Endothelial cell of umbilical vein (primary cell): ENCODE results near the gene ADGRG1. TPM values are rescaled to one million over a fixed set of nuclear protein-coding genes. Genes with fewer than 3 reads are reported as not detected.

Experiments
- BruUV-seq: library from RNA; stranded (reverse); fragments of 400-500 nt; replicated peaks from 2 replicates; lab custom pipeline; 2021; lab: Mats Ljungman, UMichigan
- CTCF ChIA-PET: fragments of 300-600, 350-600 bp; sonication (Branson Sonifier 250); formaldehyde crosslinking; loops from one replicate; lab custom pipeline; 2021; ENCODE audit warnings: antibody characterized with exemption, inconsistent platforms; lab: Charles Lee
- POLR2A ChIA-PET: fragments of 300-600, 350-600 bp; sonication (Branson Sonifier 250); formaldehyde crosslinking; loops from one replicate; lab custom pipeline; 2021; ENCODE audit warnings: antibody characterized with exemption, inconsistent platforms; lab: Charles Lee
- DNase-seq: peaks from one replicate; pipeline ENCODE4 v3.0.0-alpha.2; 2011; ENCODE audit warnings: low read depth, low spot score
- FAIRE-seq: peaks from 2 replicates; lab custom pipeline; 2011; peaks lifted over from hg19 to GRCh38; lab: Jason Lieb, UNC
- H2AFZ ChIP-seq: 2 replicates; pipeline ENCODE4 v1.6.0; 2012; ENCODE audit warnings: low read depth, low read length, control low read depth, inconsistent platforms
- H3K27ac ChIP-seq: 2 replicates; pipeline ENCODE4 v1.5.1; 2011; ENCODE audit warnings: low read depth, mild to moderate bottlenecking, control low read depth, low read length, moderate library complexity; ENCODE audit not compliant: insufficient read depth
- H3K27me3 ChIP-seq, 2 experiments: 2 replicates each; pipeline versions ENCODE4 v1.6.0 to v1.6.1; 2011; ENCODE audit warnings: low read length in 2 of 2, mixed read lengths in 1 of 2; ENCODE audit not compliant: control insufficient read depth in 2 of 2, insufficient read depth in 2 of 2
- H3K36me3 ChIP-seq, 2 experiments: 2 replicates in 1 of 2; 3 replicates in 1 of 2; pipeline ENCODE4 v1.5.1; 2011; ENCODE audit warnings: low read length in 2 of 2, mild to moderate bottlenecking in 1 of 2, moderate library complexity in 1 of 2; ENCODE audit not compliant: control insufficient read depth in 2 of 2, insufficient read depth in 2 of 2; ENCODE audit errors: extremely low read depth in 1 of 2
- H3K4me1 ChIP-seq: 3 replicates; pipeline ENCODE4 v1.5.1; 2011; ENCODE audit warnings: mild to moderate bottlenecking, low read length; ENCODE audit not compliant: control insufficient read depth, insufficient read depth; ENCODE audit errors: extremely low read depth
- H3K4me2 ChIP-seq: 2 replicates; pipeline ENCODE4 v1.6.1; 2011; ENCODE audit warnings: low read length, control low read depth, mixed read lengths; ENCODE audit not compliant: insufficient read depth
- H3K4me3 ChIP-seq, 3 experiments: fragments of 200-600 bp in 1 of 3; sonication (generic), shearing (Covaris generic) in 1 of 3; replicated peaks in 1 of 3; 2 replicates each; pipeline ENCODE4 v1.5.1; 2011 to 2016; ENCODE audit warnings: control low read depth in 3 of 3, low read length in 3 of 3, mild to moderate bottlenecking in 2 of 3, inconsistent platforms in 1 of 3, low read depth in 1 of 3, moderate library complexity in 1 of 3; ENCODE audit not compliant: insufficient read depth in 1 of 3
- H3K79me2 ChIP-seq: 2 replicates; pipeline ENCODE4 v1.6.0; 2012; ENCODE audit warnings: low read length, inconsistent platforms; ENCODE audit not compliant: control insufficient read depth, insufficient read depth
- H3K9ac ChIP-seq: replicated peaks from 2 replicates; pipeline ENCODE3; 2011; ENCODE audit warnings: low read length, control low read depth; ENCODE audit not compliant: insufficient read depth; ENCODE audit errors: extremely low read depth
- H3K9me1 ChIP-seq: replicated peaks from 3 replicates; pipeline ENCODE4 v1.6.0; 2011; ENCODE audit warnings: mild to moderate bottlenecking, low read length; ENCODE audit not compliant: control insufficient read depth, insufficient read depth; ENCODE audit errors: extremely low read depth
- H3K9me3 ChIP-seq: replicated peaks from 2 replicates; pipeline ENCODE4 v1.5.1; 2012; ENCODE audit warnings: low read length, inconsistent platforms; ENCODE audit not compliant: control insufficient read depth, insufficient read depth
- H4K20me1 ChIP-seq: replicated peaks from 2 replicates; pipeline ENCODE3; 2011; ENCODE audit warnings: mild to moderate bottlenecking, low read length; ENCODE audit not compliant: control insufficient read depth, insufficient read depth; ENCODE audit errors: extremely low read depth
- EZH2 ChIP-seq: IDR thresholded peaks from 2 replicates; pipeline ENCODE4 v1.6.1; 2012; ENCODE audit warnings: borderline replicate concordance, low read depth, mild to moderate bottlenecking, moderate library complexity, low read length, inconsistent platforms; ENCODE audit not compliant: severe bottlenecking
- FOS ChIP-seq: IDR thresholded peaks from 2 replicates; pipeline ENCODE4 v1.6.1; 2011; ENCODE audit warnings: mild to moderate bottlenecking, low read length, moderate library complexity, borderline replicate concordance; ENCODE audit not compliant: insufficient read depth
- GATA2 ChIP-seq: IDR thresholded peaks from 2 replicates; pipeline ENCODE4 v1.7.0; 2011; ENCODE audit warnings: low read depth, mild to moderate bottlenecking, moderate library complexity, mixed read lengths, low read length; ENCODE audit not compliant: insufficient read length, insufficient read depth
- JUN ChIP-seq: IDR thresholded peaks from 2 replicates; pipeline ENCODE4 v1.6.1; 2011; ENCODE audit warnings: borderline replicate concordance, low read depth; ENCODE audit not compliant: insufficient read length, insufficient read depth
- MYC ChIP-seq: IDR thresholded peaks from one replicate; pipeline ENCODE4 v1.6.1; 2011; ENCODE audit warnings: mild to moderate bottlenecking, low read depth, low read length
- POLR2A ChIP-seq: IDR thresholded peaks from 2 replicates; pipeline ENCODE4 v1.6.1; 2012; ENCODE audit warnings: low read depth, mild to moderate bottlenecking, control low read depth, low read length
- POLR2AphosphoS5 ChIP-seq: IDR thresholded peaks from 2 replicates; pipeline ENCODE4 v1.6.1; 2012; ENCODE audit warnings: low read depth, mild to moderate bottlenecking, control low read depth, low read length, moderate library complexity; ENCODE audit not compliant: insufficient read depth
- dilution Hi-C: fragments of 300-500 bp; cut with MboI; formaldehyde crosslinking; loops from one replicate; pipeline ENCODE4 v1.15.0; 2019; ENCODE audit warnings: low sequenced_read_pairs; ENCODE audit not compliant: extremely low pct_ligation_motif_present
- intact Hi-C: fragments of 100-400 bp; cut with micrococcal nuclease; formaldehyde crosslinking; loops from one replicate; pipeline ENCODE4 v1.10.0; 2022
- polyA plus RNA-seq, 4 experiments: library from polyadenylated mRNA; depleted of rRNA in 3 of 4; stranded (reverse) in 3 of 4; unstranded in 1 of 4; fragments of >200 nt; gene quantifications; 2 replicates each; pipeline versions ENCODE4 v1.2.1 to v1.2.3, GENCODE V29; 2011 to 2012; ENCODE audit warnings: missing spikeins in 1 of 4
- total RNA-seq: library from RNA; stranded (reverse); gene quantifications from 2 replicates; pipeline ENCODE4 v1.2.3, GENCODE V29; 2021
- TF ChIP-seq, protein P1 (sequence below), 2 donors: IDR thresholded peaks; 1 replicate in 1 of 2; 2 replicates in 1 of 2; pipeline ENCODE4 v1.5.1; 2011; ENCODE audit warnings: low read length in 2 of 2, mild to moderate bottlenecking in 2 of 2, moderate library complexity in 2 of 2, control low read depth in 1 of 2, inconsistent platforms in 1 of 2, low read depth in 1 of 2; ENCODE audit not compliant: insufficient read depth in 1 of 2; ENCODE audit errors: extremely low read depth in 1 of 2
- TF ChIP-seq, protein P2 (sequence below): IDR thresholded peaks from 2 replicates; pipeline ENCODE4 v1.6.1; 2011; ENCODE audit not compliant: insufficient read depth, insufficient read length

The ADGRG1 gene
- total and polyA plus RNA-seq, 2 donors (not counting 3 experiments of a cell fraction or from before 2014, with no cell fraction given): 45.6 to 92.5 TPM

GRCh38 chr16:57638381-57638780 is 10.0 kb downstream of the ADGRG1 start:
- dilution Hi-C loops (no loop called here), intact Hi-C loops (no loop called here)
- TF ChIP-seq EZH2 (no peak), FOS (no peak), POLR2AphosphoS5 (no peak), GATA2 (no peak), POLR2A (no peak), JUN (no peak), MYC (no peak)
- TF ChIP-seq, protein P1, sequence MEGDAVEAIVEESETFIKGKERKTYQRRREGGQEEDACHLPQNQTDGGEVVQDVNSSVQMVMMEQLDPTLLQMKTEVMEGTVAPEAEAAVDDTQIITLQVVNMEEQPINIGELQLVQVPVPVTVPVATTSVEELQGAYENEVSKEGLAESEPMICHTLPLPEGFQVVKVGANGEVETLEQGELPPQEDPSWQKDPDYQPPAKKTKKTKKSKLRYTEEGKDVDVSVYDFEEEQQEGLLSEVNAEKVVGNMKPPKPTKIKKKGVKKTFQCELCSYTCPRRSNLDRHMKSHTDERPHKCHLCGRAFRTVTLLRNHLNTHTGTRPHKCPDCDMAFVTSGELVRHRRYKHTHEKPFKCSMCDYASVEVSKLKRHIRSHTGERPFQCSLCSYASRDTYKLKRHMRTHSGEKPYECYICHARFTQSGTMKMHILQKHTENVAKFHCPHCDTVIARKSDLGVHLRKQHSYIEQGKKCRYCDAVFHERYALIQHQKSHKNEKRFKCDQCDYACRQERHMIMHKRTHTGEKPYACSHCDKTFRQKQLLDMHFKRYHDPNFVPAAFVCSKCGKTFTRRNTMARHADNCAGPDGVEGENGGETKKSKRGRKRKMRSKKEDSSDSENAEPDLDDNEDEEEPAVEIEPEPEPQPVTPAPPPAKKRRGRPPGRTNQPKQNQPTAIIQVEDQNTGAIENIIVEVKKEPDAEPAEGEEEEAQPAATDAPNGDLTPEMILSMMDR (IDR thresholded peaks at IDR 0.05; ENCODE audit: extremely low read depth in 1 of 2, insufficient read depth in 1 of 2, low read depth in 1 of 2, low read length in 2 of 2): no peak
- TF ChIP-seq, protein P2, sequence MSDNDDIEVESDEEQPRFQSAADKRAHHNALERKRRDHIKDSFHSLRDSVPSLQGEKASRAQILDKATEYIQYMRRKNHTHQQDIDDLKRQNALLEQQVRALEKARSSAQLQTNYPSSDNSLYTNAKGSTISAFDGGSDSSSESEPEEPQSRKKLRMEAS: no peak
- Histone ChIP-seq H3K36me3 (no peaks in the 10 kb centered on the region), H3K27ac (no peak overlapping the region), H3K27me3 (no peaks in the 10 kb centered on the region), H3K4me1 (peaks cover 44% of the 10 kb centered on the region), H3K4me3 (no peak overlapping the region), H4K20me1 (no peaks in the 10 kb centered on the region), H3K9ac (no peak overlapping the region), H3K79me2 (peaks cover 47% of the 10 kb centered on the region), H3K4me2 (no peak overlapping the region), H2AFZ (no peak overlapping the region), H3K9me1 (no peaks in the 10 kb centered on the region), H3K9me3 (no peaks in the 10 kb centered on the region)
- no TSS peak for BruUV-seq
- ChIA-PET CTCF (interaction anchor here (1.2 to 4.0 kb wide), 7 partner anchors 9 to 62 kb away, joined by 3 to 31 read pairs (median 20); partner anchors contain the start of gene ADGRG1), POLR2A (no interaction called here)
- FAIRE-seq (no peak), DNase-seq (no peak)
